Keratinocyte (primary cell): Measurements from ENCODE around the gene MEFV. TPM values are rescaled to one million over a fixed set of nuclear protein-coding genes. Genes with fewer than 3 reads are reported as not detected.

Experiments used
- DNase-seq: peaks from one replicate; pipeline ENCODE4 v3.0.0-alpha.2; 2011; ENCODE audit warnings: low read depth, missing footprints, low spot score
- FAIRE-seq: peaks from 2 replicates; lab custom pipeline; 2011; peaks lifted over from hg19 to GRCh38; lab: Jason Lieb, UNC
- H2AFZ ChIP-seq: 2 replicates; pipeline ENCODE4 v1.6.0; 2012; ENCODE audit warnings: low read length, control low read depth, inconsistent platforms; ENCODE audit not compliant: control insufficient read depth
- H3K27ac ChIP-seq: 2 replicates; pipeline ENCODE4 v1.5.1; 2011; ENCODE audit warnings: low read length; ENCODE audit not compliant: control insufficient read depth, insufficient read depth
- H3K27me3 ChIP-seq: 3 replicates; pipeline ENCODE4 v1.6.0; 2011; ENCODE audit warnings: low read length; ENCODE audit not compliant: control insufficient read depth, insufficient read depth; ENCODE audit errors: extremely low read depth
- H3K36me3 ChIP-seq, 2 experiments: 2 replicates in 1 of 2; 3 replicates in 1 of 2; pipeline ENCODE4 v1.5.1; 2011; ENCODE audit warnings: low read length in 2 of 2, mild to moderate bottlenecking in 1 of 2; ENCODE audit not compliant: control insufficient read depth in 2 of 2, insufficient read depth in 2 of 2; ENCODE audit errors: extremely low read depth in 1 of 2
- H3K4me1 ChIP-seq: 3 replicates; pipeline ENCODE4 v1.5.1; 2011; ENCODE audit warnings: low read length; ENCODE audit not compliant: control insufficient read depth, insufficient read depth; ENCODE audit errors: extremely low read depth
- H3K4me2 ChIP-seq: 3 replicates; pipeline ENCODE4 v1.6.0; 2011; ENCODE audit warnings: low read depth, low read length; ENCODE audit not compliant: control insufficient read depth, insufficient read depth; ENCODE audit errors: extremely low read depth
- H3K4me3 ChIP-seq, 3 experiments: fragments of 200-600 bp in 1 of 3; sonication (generic) in 1 of 3; 2 replicates in 2 of 3; 3 replicates in 1 of 3; pipeline ENCODE4 v1.5.1; 2011 to 2016; ENCODE audit warnings: low read length in 3 of 3, mild to moderate bottlenecking in 3 of 3, control low read depth in 2 of 3, inconsistent platforms in 1 of 3, low read depth in 1 of 3, mixed read lengths in 1 of 3, mixed run types in 1 of 3, moderate library complexity in 1 of 3; ENCODE audit not compliant: control insufficient read depth in 2 of 3, insufficient read depth in 2 of 3; ENCODE audit errors: extremely low read depth in 1 of 3
- H3K79me2 ChIP-seq: 2 replicates; pipeline ENCODE4 v1.6.0; 2012; ENCODE audit warnings: low read length; ENCODE audit not compliant: control insufficient read depth, insufficient read depth
- H3K9ac ChIP-seq: 3 replicates; pipeline ENCODE4 v1.6.0; 2011; ENCODE audit warnings: low read length; ENCODE audit not compliant: control insufficient read depth, insufficient read depth; ENCODE audit errors: extremely low read depth
- H3K9me1 ChIP-seq: 3 replicates; pipeline ENCODE4 v1.6.0; 2011; ENCODE audit warnings: low read length; ENCODE audit not compliant: control insufficient read depth, insufficient read depth; ENCODE audit errors: extremely low read depth
- H3K9me3 ChIP-seq: 2 replicates; pipeline ENCODE4 v1.5.1; 2012; ENCODE audit warnings: low read depth, low read length; ENCODE audit not compliant: control insufficient read depth
- H4K20me1 ChIP-seq: 3 replicates; pipeline ENCODE4 v1.6.0; 2011; ENCODE audit warnings: low read length; ENCODE audit not compliant: control insufficient read depth, insufficient read depth; ENCODE audit errors: extremely low read depth
- CTCF ChIP-seq, 3 experiments: IDR thresholded peaks in 1 of 3; conservative IDR thresholded peaks in 1 of 3; optimal IDR thresholded peaks in 1 of 3; 2 replicates in 2 of 3; 3 replicates in 1 of 3; pipeline versions ENCODE3 to v1.5.1; 2011; ENCODE audit warnings: low read length in 3 of 3, mild to moderate bottlenecking in 3 of 3, moderate library complexity in 2 of 3, control low read depth in 1 of 3, inconsistent platforms in 1 of 3; ENCODE audit not compliant: insufficient read depth in 2 of 3; ENCODE audit errors: extremely low read depth in 1 of 3
- EZH2 ChIP-seq: IDR thresholded peaks from one replicate; pipeline ENCODE4 v1.6.1; 2012; ENCODE audit warnings: inconsistent platforms, mild to moderate bottlenecking, low read length, moderate library complexity
- dilution Hi-C: fragments of 300-500 bp; cut with MboI; formaldehyde crosslinking; loops from one replicate; pipeline ENCODE4 v1.7.0; 2020; ENCODE audit warnings: low sequenced_read_pairs; ENCODE audit not compliant: extremely low pct_ligation_motif_present
- polyA minus RNA-seq, 3 experiments: library from RNA; depleted of rRNA, polyadenylated mRNA; stranded (reverse); fragments of >200 nt; gene quantifications; 1 replicate in 1 of 3; 2 replicates in 1 of 3; 3 replicates in 1 of 3; pipeline ENCODE4 v1.2.3, GENCODE V29; 2011
- polyA plus RNA-seq, 5 experiments: library from polyadenylated mRNA; depleted of rRNA in 3 of 5; stranded (reverse) in 3 of 5; stranded (forward) in 1 of 5; unstranded in 1 of 5; fragments of >200 nt; gene quantifications; 1 replicate in 1 of 5; 2 replicates in 3 of 5; 3 replicates in 1 of 5; pipeline versions ENCODE4 v1.2.1 to v1.2.3, GENCODE V29; 2011 to 2012; ENCODE audit warnings: missing spikeins in 2 of 5, low read depth in 1 of 5, low replicate concordance in 1 of 5

MEFV gene
- polyA plus RNA-seq (0.03 TPM in 1 of 3 replicates, not detected in the others), polyA minus RNA-seq (not detected in 3 replicates)
- not detected for polyA plus RNA-seq (2011; ENCODE audit: low read depth)
- not detected in 2 replicates for polyA plus RNA-seq (2011; cell fraction: cytosol; rRNA removed)
- 0.04 TPM in 1 of 2 replicates, not detected in the other for polyA plus RNA-seq (2011; cell fraction: nucleus; rRNA removed)
- not detected in 2 replicates for polyA plus RNA-seq (2012; ENCODE audit: low replicate concordance)
- polyA minus RNA-seq (2011; cell fraction: cytosol; rRNA and poly(A)+ RNA removed): not detected
- not detected in 2 replicates for polyA minus RNA-seq (2011; cell fraction: nucleus; rRNA and poly(A)+ RNA removed)

- no peaks in the 10 kb centered on the region for H3K36me3 ChIP-seq
- no peak for FAIRE-seq
- no peak within 1 kb of the TSS for H3K4me3 ChIP-seq
- dilution Hi-C loops: no loop called here
- H3K79me2 ChIP-seq: no peaks in the 10 kb centered on the region
- H3K27ac ChIP-seq: no peak within 1 kb of the TSS
- H3K27me3 ChIP-seq: no peaks in the 10 kb centered on the region
- H4K20me1 ChIP-seq: no peaks in the 10 kb centered on the region
- no peak within 1 kb of the TSS for H2AFZ ChIP-seq
- TF ChIP-seq EZH2 (no peak), CTCF (optimal IDR thresholded peaks at IDR 0.05 in 1 of 3, IDR thresholded peaks at IDR 0.05 in 1 of 3, conservative IDR thresholded peaks at IDR 0.05 in 1 of 3; ENCODE audit: extremely low read depth in 1 of 3, insufficient read depth in 2 of 3, low read length in 3 of 3) (no peak)
- no peak within 1 kb of the TSS for H3K4me2 ChIP-seq
- no peaks in the 10 kb centered on the region for H3K9me1 ChIP-seq
- H3K4me1 ChIP-seq: no peaks in the 10 kb centered on the region
- H3K9me3 ChIP-seq: no peaks in the 10 kb centered on the region
- no peak within 1 kb of the TSS for H3K9ac ChIP-seq
- no peak for DNase-seq
Observed at GRCh38 chr16:3256146-3256865, at the start of gene MEFV. Gene MEFV, minus strand, starts transcription at chr16:3256633. Its CDS starts 46 bp downstream, at chr16:3256587.

GRCh38 chr16:3306078-3306477, 49.6 kb upstream of the MEFV start:
- FAIRE-seq (no peak), DNase-seq (no peak)
- Histone ChIP-seq H4K20me1 (no peaks in the 10 kb centered on the region), H3K9me3 (peaks cover 13% of the 10 kb centered on the region), H3K9me1 (no peaks in the 10 kb centered on the region), H3K79me2 (peaks cover 6% of the 10 kb centered on the region), H2AFZ (peak overlapping the region; percentile 96), H3K36me3 (peaks cover 11 to 15% of the 10 kb centered on the region in 2 experiments), H3K9ac (peak overlapping the region; percentile 82), H3K27ac (peak overlapping the region; percentile 75), H3K4me3 (peak overlapping the region; percentile 60 to 81 (median 80)), H3K27me3 (no peaks in the 10 kb centered on the region), H3K4me2 (peak overlapping the region; percentile 85), H3K4me1 (peaks cover 9% of the 10 kb centered on the region)
- dilution Hi-C loops: no loop called here
- TF ChIP-seq EZH2 (no peak), CTCF (optimal IDR thresholded peaks at IDR 0.05 in 1 of 3, IDR thresholded peaks at IDR 0.05 in 1 of 3, conservative IDR thresholded peaks at IDR 0.05 in 1 of 3; ENCODE audit: extremely low read depth in 1 of 3, insufficient read depth in 2 of 3, low read length in 3 of 3) (no peak)
